NT2/D1 (cell line): Measurements from ENCODE around the gene NR1H3.

Source experiments
- DNase-seq: peaks from one replicate; pipeline ENCODE4 v3.0.0-alpha.2; 2011; ENCODE audit warnings: low read depth, low spot score
- H3K27me3 ChIP-seq: 2 replicates; pipeline ENCODE4 v1.6.0; 2011; ENCODE audit warnings: mild to moderate bottlenecking; ENCODE audit not compliant: insufficient read length, insufficient read depth
- H3K36me3 ChIP-seq: 2 replicates; pipeline ENCODE4 v1.6.1; 2011; ENCODE audit warnings: mild to moderate bottlenecking, low read length, mixed read lengths; ENCODE audit not compliant: insufficient read depth, insufficient read length
- H3K4me1 ChIP-seq: 2 replicates; pipeline ENCODE4 v1.5.1; 2011; ENCODE audit not compliant: insufficient read depth, insufficient read length
- H3K4me3 ChIP-seq: 2 replicates; pipeline ENCODE4 v1.5.1; 2011; ENCODE audit warnings: low read depth; ENCODE audit not compliant: insufficient read length
- H3K9ac ChIP-seq: 2 replicates; pipeline ENCODE4 v1.6.0; 2011; ENCODE audit warnings: low read depth; ENCODE audit not compliant: insufficient read length
- H3K9me3 ChIP-seq: 2 replicates; pipeline ENCODE4 v1.5.1; 2011; ENCODE audit warnings: mild to moderate bottlenecking, low read length; ENCODE audit not compliant: insufficient read depth
- SUZ12 ChIP-seq: IDR thresholded peaks from 2 replicates; pipeline ENCODE4 v1.6.1; 2011; ENCODE audit not compliant: insufficient read length, insufficient read depth; ENCODE audit errors: extremely low read depth
- YY1 ChIP-seq: IDR thresholded peaks from 2 replicates; pipeline ENCODE4 v1.6.1; 2011; ENCODE audit not compliant: insufficient read length, insufficient read depth
- ZNF274 ChIP-seq: IDR thresholded peaks from 2 replicates; pipeline ENCODE4 v1.6.1; 2011; ENCODE audit warnings: mild to moderate bottlenecking, low read depth, low read length

The NR1H3 gene

DNA sequence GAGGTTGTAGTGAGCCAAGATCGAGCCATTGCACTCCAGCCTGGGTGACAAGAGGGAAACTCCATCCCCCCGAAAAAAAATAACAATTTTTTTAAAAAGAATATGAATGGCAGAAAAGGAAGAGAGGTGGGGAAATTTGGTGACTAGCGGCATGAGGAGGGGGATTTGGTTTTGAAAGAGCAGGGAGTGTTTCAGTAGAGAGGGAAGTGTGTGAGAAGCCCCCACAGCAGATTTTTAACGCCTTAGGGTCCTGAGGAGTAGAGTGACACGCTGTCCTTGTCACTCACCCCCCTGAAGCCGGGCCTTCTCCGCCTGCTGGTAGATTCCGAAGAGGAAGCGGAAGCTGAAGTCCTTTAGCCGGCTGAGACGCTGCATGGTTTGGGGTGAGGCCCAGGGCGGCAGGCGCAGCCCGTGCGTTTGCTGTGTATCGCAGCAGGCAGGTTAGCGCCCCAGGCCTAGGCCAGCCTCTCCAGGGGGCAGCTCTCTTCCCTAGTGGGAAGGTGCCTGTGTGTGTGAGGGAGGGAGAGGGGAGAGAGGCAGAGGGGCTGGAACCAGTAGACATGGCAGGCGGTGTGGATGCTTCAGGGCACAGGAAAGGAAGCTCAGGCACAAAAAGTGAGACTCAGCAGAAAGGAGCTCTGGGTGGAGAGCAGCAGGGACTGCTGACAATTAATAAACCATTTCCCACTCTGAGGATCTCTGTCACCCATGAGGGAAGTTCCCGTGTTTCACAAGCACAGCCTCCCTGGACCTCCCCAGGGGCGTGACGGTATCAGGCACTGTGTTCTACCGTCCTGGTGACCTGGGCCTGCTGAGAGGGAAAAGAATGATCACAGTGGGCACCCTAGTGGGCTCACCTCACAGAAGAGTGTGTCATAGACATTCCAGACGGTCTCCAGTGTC, 13.1 kb upstream of the NR1H3 start:
- Histone ChIP-seq H3K4me3 (no peak overlapping the region), H3K9me3 (no peaks in the 10 kb centered on the region), H3K4me1 (no peaks in the 10 kb centered on the region), H3K27me3 (no peaks in the 10 kb centered on the region), H3K36me3 (peaks cover 67% of the 10 kb centered on the region), H3K9ac (no peak overlapping the region)
- TF ChIP-seq YY1, result no peak
- no peak for TF ChIP-seq SUZ12
- TF ChIP-seq ZNF274, result no peak
- DNase-seq, result no peak

DNA sequence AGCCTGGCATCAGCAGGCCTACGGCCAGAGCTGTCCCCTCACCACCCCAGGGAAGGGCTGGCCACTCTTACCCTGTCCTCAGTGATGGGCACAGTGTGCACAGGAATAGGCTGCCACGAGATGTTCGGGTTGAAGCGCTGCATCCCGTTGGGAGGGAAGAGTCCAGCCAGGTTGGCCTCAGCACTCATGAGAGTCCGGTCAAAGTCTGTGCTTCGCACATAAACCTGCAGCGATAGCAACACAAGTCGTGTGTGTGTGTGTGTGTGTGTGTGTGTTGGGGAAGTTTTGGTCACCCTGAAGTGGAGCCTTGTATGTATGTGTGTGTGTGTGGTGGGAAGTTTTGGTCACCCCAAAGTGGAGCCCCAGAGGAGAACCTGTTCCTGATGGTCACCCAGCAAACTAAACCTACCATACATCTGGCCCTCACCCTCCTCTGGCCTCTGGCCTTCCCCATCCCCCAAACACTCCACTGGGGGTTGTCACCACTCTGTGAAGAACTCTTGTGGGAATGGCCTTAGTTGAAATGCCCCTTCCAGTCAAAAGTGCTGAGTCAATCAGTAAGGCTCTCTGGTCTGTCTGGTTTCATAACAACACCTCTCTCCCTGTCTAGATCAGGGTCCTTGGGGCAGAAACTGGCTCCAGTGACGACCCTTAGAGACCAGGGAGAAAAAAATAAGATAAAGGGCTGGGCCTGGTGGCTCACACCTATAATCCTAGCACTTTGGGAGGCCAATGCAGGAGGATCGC, 12.0 kb upstream of the NR1H3 start:
- no peaks in the 10 kb centered on the region for H3K27me3 ChIP-seq
- H3K9ac ChIP-seq, result no peak overlapping the region
- no peaks in the 10 kb centered on the region for H3K9me3 ChIP-seq
- DNase-seq, result no peak
- no peak overlapping the region for H3K4me3 ChIP-seq
- H3K4me1 ChIP-seq, result no peaks in the 10 kb centered on the region
- TF ChIP-seq YY1, result no peak
- TF ChIP-seq SUZ12, result no peak
- TF ChIP-seq ZNF274, result no peak
- peaks cover 65% of the 10 kb centered on the region for H3K36me3 ChIP-seq

DNA sequence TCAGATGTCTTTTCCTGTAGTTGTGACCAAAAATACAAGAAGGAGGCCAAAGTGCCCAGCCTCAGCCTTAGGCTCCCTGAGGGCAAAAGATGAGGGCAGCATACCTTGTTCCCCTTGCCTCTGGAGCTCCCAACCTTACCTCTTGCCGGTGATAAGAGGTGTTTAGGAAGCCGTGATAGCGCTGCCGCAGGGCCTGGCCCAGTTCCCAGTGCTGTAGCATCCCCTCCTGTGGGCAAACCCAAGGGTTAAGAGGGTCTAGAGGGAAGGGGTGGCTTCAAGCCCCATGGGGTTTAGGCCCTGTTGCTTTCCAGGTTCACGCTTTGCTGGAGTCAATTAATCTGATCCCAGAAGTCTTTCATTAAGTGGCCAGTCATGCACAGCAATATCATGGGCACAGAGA, 10.3 kb upstream of the NR1H3 start:
- H3K9me3 ChIP-seq, result no peaks in the 10 kb centered on the region
- H3K36me3 ChIP-seq, result peaks cover 53% of the 10 kb centered on the region
- H3K4me1 ChIP-seq, result no peaks in the 10 kb centered on the region
- no peak overlapping the region for H3K9ac ChIP-seq
- no peak for DNase-seq
- no peaks in the 10 kb centered on the region for H3K27me3 ChIP-seq
- TF ChIP-seq YY1 (no peak), ZNF274 (no peak), SUZ12 (no peak)
- H3K4me3 ChIP-seq, result no peak overlapping the region

DNA sequence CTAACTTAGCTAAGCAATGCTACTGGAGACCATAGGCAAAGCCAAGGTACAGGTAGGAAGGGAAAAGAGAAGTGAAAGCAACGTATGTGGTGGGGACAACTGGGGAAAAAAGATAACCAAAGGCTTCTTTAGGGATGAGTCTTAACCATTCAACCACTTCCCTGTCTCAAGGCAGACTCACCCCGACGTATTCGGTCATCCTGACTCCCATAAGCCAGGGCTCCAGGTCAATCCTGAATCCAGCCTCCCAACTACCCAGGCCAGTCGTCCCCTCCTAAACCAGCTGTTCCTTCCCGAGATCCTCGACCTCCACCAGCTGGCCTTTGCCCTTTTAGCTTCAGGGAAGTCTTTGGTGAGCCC, 9.5 kb upstream of the NR1H3 start:
- TF ChIP-seq ZNF274, result no peak
- TF ChIP-seq SUZ12, result no peak
- TF ChIP-seq YY1, result no peak

DNA sequence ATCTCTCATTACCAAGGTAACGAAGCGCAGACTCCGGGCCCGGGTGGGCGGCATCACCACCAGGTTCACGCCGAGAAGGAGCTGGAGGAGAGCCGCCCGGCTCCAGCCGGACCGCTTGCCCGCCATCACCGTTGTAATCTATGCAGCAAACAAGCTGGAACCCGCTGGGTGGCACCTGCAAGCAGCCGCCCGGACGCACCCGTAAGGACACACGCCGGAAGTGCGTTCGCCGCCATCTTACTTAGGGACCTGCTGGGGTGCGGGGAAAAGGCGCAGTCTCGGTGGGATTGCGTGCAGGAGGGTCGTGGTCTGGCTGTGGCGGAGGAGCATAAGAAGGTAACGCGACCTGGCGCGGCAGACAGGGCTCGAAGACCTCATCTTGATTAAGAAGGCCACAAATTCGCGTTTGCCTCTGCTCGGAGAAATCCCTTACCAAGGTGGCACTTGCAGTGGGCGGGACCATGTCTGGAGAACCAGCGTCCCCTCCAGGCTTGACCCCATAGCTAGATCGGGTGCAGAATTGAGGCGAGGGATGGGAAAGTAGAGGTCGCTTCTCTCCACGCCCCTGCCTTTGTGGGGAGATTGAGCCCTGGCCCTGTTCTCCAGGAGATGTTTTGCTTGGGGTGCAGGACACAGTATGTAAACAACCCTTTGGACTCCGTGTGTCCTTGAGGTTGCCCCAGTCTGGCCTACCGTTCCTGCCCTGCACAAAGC, 9.0 kb upstream of the NR1H3 start, which contains the start of gene ACP2:
ACP2 (minus strand) TSS at position 151 of the 714 bp plus-strand sequence; CDS start at position 126, 25 bp downstream.
- Histone ChIP-seq H3K27me3 (no peaks in the 10 kb centered on the region), H3K36me3 (peaks cover 49% of the 10 kb centered on the region), H3K4me1 (peaks cover 3% of the 10 kb centered on the region), H3K9ac (peak within 1 kb of the TSS; percentile 98), H3K9me3 (no peaks in the 10 kb centered on the region), H3K4me3 (peak within 1 kb of the TSS; percentile 97)
- peak; percentile 99 for TF ChIP-seq YY1
- TF ChIP-seq SUZ12, result no peak
- TF ChIP-seq ZNF274, result no peak
- peak; percentile 89 for DNase-seq

More for the DNA sequence above, 9.5 kb upstream of the NR1H3 start:
- H3K9ac ChIP-seq, result peak overlapping the region; percentile 98
- H3K36me3 ChIP-seq, result peaks cover 49% of the 10 kb centered on the region
- no peaks in the 10 kb centered on the region for H3K4me1 ChIP-seq
- no peaks in the 10 kb centered on the region for H3K9me3 ChIP-seq
- H3K27me3 ChIP-seq, result no peaks in the 10 kb centered on the region
- H3K4me3 ChIP-seq, result peak overlapping the region; percentile 97
- DNase-seq, result no peak

DNA sequence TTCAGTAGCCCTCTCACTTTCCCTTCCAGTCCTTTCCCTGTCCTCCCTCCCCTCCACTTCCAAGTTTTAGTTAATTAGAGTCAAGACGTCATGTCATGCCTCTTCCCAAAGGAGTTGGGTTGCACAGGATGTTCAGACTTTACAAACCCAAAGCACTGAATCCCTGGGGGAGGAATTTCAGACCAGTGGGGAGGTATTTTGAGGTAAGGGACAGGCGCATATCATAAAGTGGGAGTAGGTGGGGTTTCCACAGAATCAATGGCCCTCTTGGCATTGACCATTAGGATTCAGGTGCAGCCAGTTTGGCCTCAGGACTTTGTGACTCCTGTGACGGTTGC, 8.4 kb upstream of the NR1H3 start:
- DNase-seq, result no peak
- peak overlapping the region; percentile 98 for H3K9ac ChIP-seq
- H3K4me3 ChIP-seq, result peak overlapping the region; percentile 97
- H3K27me3 ChIP-seq, result no peaks in the 10 kb centered on the region
- peaks cover 50% of the 10 kb centered on the region for H3K36me3 ChIP-seq
- H3K9me3 ChIP-seq, result no peaks in the 10 kb centered on the region
- TF ChIP-seq YY1, result no peak
- no peak for TF ChIP-seq ZNF274
- TF ChIP-seq SUZ12, result no peak
- H3K4me1 ChIP-seq, result peaks cover 7% of the 10 kb centered on the region
